ENCODE measurements around the gene GIPC2.
"Not testable (repeated sequence)": the region's sequence is repeated elsewhere in the genome, so short reads cannot be mapped to it uniquely, and the experiment has no call there.

GIPC2 gene

GRCh38 chr1:78101051-78101450 lies 55.3 kb downstream of the GIPC2 start:
- DNase-seq: no peak

DNA sequence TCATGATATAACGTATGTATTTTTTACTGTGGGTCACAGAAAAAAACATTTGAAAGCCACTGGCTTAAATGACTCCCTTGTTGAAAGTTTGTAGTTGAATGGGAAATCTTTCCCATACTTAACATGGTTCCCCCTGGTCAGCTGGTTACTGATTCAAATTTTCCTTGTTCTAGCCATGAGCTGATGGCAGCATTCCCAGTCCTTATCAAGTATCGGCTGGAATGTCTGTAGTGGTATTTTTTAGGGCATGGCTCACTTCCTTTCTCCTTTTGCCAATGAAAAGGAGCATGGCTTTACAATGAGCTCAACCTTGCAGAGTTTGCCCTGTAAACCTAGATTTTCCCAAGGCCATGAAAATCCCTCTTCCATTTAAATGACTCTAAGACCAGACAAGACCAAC lies 55.7 kb downstream of the GIPC2 start:
- no peak for DNase-seq

DNA sequence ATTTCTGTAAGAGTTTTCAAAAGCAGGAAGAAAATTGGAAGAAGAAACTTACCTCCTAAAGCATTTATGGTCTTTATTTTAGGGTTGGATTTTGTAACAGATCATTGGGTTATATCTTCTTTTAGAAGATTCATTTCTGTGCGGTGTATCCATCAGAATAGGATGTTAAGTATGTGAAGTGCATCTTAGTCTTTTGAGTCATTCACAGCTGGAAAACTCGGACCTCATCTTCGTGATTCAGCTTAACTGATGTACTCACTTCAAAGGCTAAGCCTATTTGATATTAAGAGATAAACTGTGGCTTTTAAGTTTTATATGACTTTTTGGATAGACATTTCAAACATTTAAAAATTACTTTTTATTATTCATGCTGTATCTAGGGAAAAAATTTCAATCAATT lies 56.3 kb downstream of the GIPC2 start:
- no peak for DNase-seq

- DNase-seq: no peak
Observed at GRCh38 chr1:78102916-78103315, 57.1 kb downstream of the GIPC2 start.

- DNase-seq: no peak
Observed at GRCh38 chr1:78104322-78104721, 58.6 kb downstream of the GIPC2 start.

DNA sequence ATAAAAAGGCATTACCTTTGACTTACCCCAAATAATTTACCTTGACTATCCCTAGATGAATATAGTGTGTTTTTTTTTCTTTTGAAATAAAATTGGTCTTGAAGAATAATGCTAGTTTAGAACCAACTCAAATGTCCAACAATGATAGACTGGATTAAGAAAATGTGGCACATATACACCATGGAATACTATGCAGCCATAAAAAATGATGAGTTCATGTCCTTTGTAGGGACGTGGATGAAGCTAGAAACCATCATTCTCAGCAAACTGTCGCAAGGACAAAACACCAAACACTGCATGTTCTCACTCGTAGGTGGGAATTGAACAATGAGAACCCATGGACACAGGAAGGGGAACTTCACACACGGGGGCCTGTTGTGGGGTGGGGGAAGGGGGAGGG lies 63.9 kb downstream of the GIPC2 start:
- DNase-seq: not testable (repeated sequence)

GRCh38 chr1:78113156-78113916 lies 67.6 kb downstream of the GIPC2 start:
- DNase-seq: no peak

DNA sequence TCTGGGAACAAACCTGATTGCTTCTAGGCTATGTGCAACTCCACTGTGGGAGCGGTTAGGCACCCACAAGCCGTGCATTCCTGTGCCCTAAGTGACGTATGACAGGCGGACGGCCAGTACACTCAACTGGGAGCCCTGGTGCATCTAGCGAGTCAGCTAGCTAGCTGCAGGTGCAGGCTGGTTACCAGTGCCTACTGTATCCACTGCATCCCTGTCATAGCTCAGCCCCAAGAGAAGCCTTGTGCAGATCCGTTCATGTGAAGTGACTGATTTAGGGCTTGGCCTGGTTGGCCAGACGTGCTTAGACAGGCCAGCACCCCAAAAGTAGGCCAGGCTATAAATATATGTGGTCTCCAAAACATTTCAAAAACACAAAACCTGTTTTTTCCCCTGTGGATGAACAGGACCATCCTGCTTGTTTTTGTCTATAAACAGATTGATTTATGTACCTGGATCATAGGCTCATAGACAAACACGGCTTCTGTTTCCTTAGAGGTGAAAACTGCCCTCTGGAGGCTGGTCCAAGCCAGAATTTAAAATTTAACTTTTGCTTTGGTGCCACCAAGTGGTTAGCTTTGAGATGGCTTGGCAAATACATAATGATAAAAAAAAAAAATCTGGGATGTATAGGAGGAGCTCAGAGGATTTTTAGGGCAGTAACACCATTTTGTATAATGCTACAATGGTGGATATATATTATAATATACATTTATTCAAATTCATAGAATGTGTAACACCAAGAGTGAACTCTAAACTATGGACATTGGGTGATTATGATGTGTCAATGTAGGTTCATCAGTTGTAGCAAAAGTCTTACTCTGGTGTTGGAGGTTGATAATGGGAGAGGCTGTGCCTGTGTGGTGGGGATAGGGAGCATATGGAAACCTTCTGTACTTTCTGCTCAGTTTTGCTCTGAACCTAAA lies 68.5 kb downstream of the GIPC2 start:
- peak; percentile 84 for DNase-seq

- DNase-seq: not testable (repeated sequence)
Observed at GRCh38 chr1:78120485-78120884, 74.7 kb downstream of the GIPC2 start.

GRCh38 chr1:78121710-78122109 lies 75.9 kb downstream of the GIPC2 start:
- no peak for DNase-seq

GRCh38 chr1:78122389-78122788 lies 76.6 kb downstream of the GIPC2 start:
- no peak for DNase-seq

- DNase-seq: no peak
Observed at GRCh38 chr1:78126506-78126905, 80.7 kb downstream of the GIPC2 start.

DNA sequence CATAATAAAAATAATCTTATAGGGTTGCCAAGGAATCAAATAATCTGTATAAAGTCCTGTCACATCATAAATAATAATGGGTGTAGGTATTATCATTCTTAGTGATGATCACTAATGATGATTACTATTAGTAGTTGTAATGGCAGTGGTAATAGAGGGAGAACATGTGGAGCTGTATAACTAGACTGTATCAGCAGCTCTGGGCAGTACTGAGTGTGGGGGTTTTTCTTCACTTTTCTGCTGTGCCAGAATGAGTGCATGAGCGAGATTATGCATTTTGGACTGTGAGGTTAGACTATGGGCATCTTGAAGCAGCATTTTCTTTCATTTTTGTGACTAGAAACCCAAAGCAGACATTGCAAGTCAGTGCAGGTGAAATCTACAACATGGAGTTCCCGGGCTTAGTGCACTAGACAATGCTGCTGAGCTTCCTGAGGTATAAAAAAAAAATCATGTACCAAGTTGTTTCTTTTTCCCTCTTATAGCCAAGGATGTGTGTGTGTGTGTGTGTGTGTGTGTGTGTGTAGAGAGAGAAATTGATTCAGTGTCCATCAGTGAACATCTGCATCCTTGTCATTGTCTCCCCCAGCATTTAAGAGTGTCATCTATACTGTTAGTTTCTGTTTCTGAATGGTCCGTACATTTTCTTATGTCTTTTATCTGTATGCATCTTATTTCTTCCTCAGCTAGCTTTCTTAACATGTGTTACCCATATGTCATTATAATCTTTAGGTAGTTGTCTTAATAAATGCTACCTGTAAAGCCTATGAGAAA lies 86.6 kb downstream of the GIPC2 start:
- no peak for DNase-seq

GRCh38 chr1:78132948-78133322 lies 87.2 kb downstream of the GIPC2 start:
- DNase-seq: no peak

DNA sequence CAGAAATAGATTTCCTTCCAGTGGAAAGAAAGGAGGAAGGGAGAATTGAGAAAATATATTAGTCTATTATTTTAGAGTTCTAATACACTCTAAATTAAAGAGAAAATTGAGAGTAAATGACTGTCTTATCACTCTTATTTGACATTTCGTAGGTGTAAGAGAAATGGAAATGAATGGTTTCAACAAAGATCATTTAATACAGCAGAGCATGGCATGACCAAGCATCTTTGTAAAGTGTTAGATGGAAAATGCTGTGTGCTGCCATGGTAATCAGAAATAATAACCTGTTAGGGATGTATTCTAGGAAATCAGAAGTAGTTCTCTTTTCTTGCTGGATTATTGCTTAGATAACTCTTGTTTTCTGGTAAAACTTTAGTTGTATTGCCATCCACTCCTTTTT lies 90.9 kb downstream of the GIPC2 start:
- DNase-seq: no peak

DNA sequence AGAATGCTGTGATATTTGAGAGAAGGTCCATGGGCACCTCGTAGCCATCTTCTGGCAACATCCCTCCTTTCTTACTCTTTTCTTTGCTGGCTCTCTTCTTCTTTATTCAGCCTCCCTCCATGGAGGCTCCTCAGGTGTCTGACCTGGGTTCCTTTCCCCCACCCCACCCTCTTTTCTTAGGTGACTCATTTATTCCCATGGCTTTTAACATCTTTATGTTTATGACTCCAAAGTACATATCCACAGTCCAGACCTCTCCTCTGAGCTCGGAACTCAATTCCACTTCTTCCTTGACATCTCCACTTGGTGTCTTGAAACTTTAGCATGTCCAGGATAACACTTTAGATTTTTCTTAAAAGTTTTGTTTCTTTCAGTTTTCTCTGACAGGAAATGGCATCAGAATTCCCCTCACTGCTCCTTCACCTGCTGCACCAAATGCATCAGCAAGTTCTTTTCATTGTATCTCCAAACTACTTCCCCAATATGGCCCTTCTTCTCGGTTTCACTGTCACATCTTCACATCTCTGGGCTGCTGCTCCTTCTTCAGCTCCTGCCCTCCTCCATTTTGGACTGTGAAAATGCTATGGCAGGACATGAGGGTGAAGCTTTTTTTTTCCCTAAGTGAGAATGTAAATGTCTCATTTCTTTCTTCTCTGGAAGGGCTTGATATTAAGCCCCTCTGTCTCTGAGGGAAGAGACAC lies 95.9 kb downstream of the GIPC2 start:
- DNase-seq: no peak

DNA sequence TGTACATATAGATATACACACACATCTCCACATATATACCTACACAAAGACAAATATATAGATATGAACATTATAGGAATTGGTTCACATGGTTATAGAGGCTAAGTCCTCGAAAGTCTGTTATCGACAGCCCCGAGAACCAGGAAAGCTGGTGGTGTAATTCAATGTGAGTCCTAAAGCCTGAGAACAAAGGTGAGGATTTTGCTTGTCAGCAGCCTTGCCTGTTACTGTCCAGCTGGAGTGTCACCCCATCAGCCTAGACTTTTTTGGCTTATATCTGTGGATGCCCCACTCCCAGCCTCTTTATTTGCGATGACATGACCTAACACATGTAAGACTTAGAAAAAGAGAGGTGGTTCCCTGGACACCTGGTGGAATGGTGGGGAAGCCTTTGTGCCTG lies 97.0 kb downstream of the GIPC2 start:
- no peak for DNase-seq

DNA sequence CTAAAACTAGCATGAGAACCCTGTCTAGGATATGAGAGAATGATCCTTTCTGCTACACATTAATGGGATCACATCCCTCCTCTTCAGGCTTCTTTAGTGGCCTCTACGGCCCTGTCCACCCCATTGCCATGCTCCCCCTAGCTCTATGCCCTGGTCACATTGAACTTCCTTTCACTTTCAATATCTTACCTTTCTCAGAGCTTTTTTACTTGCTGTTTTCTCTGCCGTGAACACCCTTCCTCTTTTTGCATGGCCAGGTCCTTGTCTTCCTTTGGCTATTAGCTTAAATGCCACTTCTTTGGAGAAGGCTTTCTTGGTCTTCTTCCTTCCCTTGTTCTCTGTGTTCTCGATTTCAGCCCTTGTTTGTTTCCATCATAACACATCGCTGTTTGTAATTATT lies 97.4 kb downstream of the GIPC2 start:
- no peak for DNase-seq

DNA sequence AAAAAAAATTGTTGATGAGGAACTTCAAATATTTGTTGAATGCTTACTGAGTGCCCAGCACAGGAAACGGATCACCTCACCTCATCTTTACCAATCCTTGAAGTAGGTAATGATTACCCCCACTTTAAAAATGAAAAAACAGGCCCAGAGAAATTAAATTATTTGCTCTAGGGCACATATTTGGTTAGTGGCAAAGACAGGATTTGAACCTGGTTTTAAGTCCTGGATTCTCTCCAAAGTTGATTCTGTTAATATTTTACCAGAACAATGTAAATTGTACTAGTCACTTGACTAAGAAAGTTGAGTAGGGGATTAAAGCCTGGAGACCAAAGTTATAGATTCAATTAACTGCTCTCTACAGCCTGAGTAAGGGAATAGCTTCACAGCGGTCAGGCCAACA lies 97.9 kb downstream of the GIPC2 start:
- no peak for DNase-seq

- DNase-seq: peak; percentile 65
Observed at GRCh38 chr1:78145105-78145580, 99.4 kb downstream of the GIPC2 start.

DNA sequence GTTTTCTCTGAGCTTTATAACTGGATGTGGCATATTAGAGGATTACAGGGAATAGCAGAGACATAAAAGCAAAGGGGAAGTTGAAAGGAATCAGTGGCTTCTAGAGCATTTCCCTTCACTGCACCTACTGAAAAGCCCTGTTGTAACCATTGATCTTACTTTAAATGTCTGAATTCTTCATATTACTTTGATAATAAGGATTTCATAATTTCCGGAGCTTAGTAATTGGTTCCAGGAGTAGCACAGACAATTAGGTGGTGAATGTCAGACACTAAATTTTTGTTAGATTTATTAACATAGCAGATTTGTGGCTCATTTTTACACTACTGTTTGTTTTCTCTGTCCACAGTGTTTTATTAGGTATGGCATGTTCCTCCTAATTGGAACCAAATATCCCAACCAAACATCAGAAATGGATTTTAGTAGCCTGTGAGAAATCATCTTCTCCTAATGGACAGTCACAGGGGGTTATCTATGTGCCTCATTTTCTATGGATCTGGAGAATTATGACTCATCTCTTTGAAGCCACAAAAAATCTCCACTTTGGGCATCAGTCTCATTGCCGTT lies 100.5 kb downstream of the GIPC2 start:
- DNase-seq: no peak

- no peak for DNase-seq
Observed at GRCh38 chr1:78147031-78147430, 101.3 kb downstream of the GIPC2 start.
